Astrocyte (in vitro differentiated cells and primary cell): ENCODE results near the gene ZNF618.

ENCODE experiments used
- CTCF ChIP-seq: IDR thresholded peaks from 2 replicates; pipeline ENCODE4 v1.5.1; 2011; ENCODE audit warnings: low read depth, mild to moderate bottlenecking, inconsistent platforms, low read length, moderate library complexity; ENCODE audit not compliant: insufficient read depth
- EZH2 ChIP-seq: IDR thresholded peaks from 2 replicates; pipeline ENCODE4 v1.6.1; 2012; ENCODE audit warnings: mild to moderate bottlenecking, low read length, inconsistent platforms; ENCODE audit not compliant: insufficient read depth

- no peak for TF ChIP-seq CTCF
- no peak for TF ChIP-seq EZH2
Observed at GRCh38 chr9:113926211-113926610, 50.1 kb downstream of the ZNF618 start.
